ENCODE measurements around the gene LHX6.

DNA sequence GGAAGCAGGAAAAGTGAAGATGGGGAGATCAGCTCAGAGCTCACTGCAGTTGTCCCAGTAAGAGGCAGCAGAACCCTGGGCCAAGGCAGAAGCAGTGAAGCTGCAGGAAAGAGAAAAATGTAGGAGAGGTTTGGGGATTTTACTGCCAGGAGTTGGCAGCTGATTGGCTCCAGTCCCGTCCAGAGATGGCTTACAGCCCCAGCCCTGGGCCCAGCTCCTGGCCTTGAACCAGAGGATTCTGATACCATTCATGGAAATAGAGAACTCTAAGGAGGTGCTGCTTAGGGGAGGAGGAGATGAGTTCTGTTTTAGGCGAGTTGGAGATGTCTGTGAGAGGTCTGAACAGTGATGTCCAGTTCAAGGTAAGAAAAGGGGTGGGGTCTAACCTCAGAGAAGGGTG lies 64.5 kb downstream of the LHX6 start:
- TF ChIP-seq GATA2 (IDR thresholded peaks at IDR 0.05; ENCODE audit: low read depth, low read length), result no peak
- no peak for TF ChIP-seq GATA3 (IDR thresholded peaks at IDR 0.05; ENCODE audit: low read depth, low read length)

Data from SH-SY5Y (cell line).